Dendritic cell treated with granulocyte-macrophage colony-stimulating factor and Interleukin-4, amounts not matched to agents 40 ng/mL and 50 ng/mL, for 4 days (primary cell): ENCODE results near the gene FNDC8.
"Not testable (repeated sequence)": the region's sequence is repeated elsewhere in the genome, so short reads cannot be mapped to it uniquely, and the experiment has no call there.

Source experiments
- H3K27ac Mint-ChIP-seq: one replicate; pipeline ENCODE4 v1.8.0; 2022; ENCODE audit warnings: mild to moderate bottlenecking, mixed read lengths
- H3K27me3 Mint-ChIP-seq: one replicate; pipeline ENCODE4 v1.8.0; 2022; ENCODE audit warnings: mild to moderate bottlenecking, mixed read lengths
- H3K36me3 Mint-ChIP-seq: one replicate; pipeline ENCODE4 v1.8.0; 2022; ENCODE audit warnings: low read depth, mixed read lengths
- H3K4me1 Mint-ChIP-seq: one replicate; pipeline ENCODE4 v1.8.0; 2022; ENCODE audit warnings: low read depth, mixed read lengths
- H3K4me3 Mint-ChIP-seq: one replicate; pipeline ENCODE4 v1.8.0; 2022; ENCODE audit warnings: mild to moderate bottlenecking, moderate library complexity, mixed read lengths
- H3K9me3 Mint-ChIP-seq: one replicate; pipeline ENCODE4 v1.8.0; 2022; ENCODE audit warnings: mixed read lengths
- intact Hi-C: fragments of 100-400 bp; cut with micrococcal nuclease; formaldehyde crosslinking; loops from one replicate; pipeline ENCODE4 v1.15.0; 2022

The FNDC8 gene

DNA sequence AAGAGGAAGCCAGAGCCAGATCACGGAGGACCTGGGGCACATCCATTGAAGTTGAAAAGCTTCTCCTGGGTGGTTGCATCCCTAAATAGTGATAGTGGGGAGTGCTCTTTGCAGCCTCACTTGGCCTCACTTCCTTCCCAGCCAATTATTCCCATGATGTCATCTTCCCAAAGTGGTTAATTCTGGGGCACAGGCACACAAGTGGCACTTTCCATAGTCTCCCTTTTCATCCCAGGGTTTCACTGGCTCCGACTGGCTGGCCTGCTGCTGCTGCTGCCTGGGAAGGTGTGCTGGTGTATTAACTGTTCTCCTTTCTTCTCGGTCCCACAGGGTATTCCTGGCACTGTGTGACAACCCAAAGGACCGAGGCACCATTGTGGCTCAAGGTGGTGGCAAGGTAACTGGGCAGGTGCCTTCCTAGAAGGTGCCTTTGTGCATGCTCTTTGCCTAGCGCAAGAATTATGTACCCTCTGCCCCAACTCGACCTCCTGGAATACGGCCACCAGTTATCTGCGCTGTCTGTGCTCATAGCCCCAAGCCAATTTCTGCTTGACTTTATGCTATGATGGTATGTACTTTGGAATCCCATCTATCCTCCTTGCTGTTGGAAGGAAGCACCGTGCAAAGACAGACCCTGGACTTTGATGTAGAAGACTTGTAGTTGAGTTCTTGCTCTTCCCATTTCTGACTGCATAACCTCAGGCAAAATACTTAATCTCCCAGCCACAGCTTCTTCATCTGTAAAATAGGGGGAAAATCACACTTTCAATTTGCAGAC, 54.4 kb downstream of the FNDC8 start:
- Mint-ChIP-seq H3K4me3 (no peak overlapping the region), H3K27ac (no peak overlapping the region), H3K27me3 (peaks cover 15% of the 10 kb centered on the region), H3K4me1 (no peaks in the 10 kb centered on the region), H3K9me3 (no peaks in the 10 kb centered on the region), H3K36me3 (no peaks in the 10 kb centered on the region)
- intact Hi-C loops: no loop called here

DNA sequence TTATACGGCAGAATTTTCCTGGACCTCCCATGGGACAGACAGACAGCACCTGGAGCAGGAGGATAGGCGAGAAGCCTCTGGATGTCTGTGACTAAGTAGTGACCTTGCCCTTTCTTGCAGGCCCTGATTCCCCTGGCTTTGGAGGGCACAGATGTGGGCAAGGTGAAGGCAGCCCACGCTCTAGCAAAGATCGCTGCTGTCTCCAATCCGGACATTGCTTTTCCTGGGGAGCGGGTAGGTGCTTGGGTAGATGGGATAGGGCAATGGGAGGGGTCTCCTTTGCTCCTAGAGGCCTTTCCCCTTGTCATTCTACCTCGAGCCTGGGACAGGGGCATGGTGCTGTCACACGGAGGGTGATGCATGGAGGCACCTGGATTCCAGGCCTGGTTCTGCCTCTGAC, 55.5 kb downstream of the FNDC8 start:
- H3K4me3 Mint-ChIP-seq: no peak overlapping the region

DNA sequence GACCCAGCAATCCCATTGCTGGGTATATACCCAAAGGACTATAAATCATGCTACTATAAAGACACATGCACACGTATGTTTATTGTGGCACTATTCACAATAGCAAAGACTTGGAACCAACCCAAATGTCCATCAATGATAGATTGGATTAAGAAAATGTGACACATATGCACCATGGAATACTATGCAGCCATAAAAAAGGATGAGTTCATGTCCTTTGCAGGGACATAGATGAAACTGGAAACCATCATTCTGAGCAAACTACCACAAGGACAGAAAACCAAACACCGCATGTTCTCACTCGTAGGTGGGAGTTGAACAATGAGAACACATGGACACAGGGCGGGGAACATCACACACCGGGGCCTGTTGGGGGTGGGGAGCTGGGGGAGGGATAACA, 58.0 kb downstream of the FNDC8 start:
- H3K4me1 Mint-ChIP-seq, H3K27ac Mint-ChIP-seq: not testable (repeated sequence)

More for the DNA sequence above, 55.5 kb downstream of the FNDC8 start:
- Mint-ChIP-seq H3K27ac (no peak overlapping the region), H3K4me1 (no peaks in the 10 kb centered on the region), H3K27me3 (peaks cover 17% of the 10 kb centered on the region), H3K9me3 (no peaks in the 10 kb centered on the region), H3K36me3 (no peaks in the 10 kb centered on the region)
- intact Hi-C loops: no loop called here

More for the DNA sequence above, 58.0 kb downstream of the FNDC8 start:
- H3K27me3 Mint-ChIP-seq: peaks cover 32% of the 10 kb centered on the region
- H3K36me3 Mint-ChIP-seq, intact Hi-C loops, H3K9me3 Mint-ChIP-seq, H3K4me3 Mint-ChIP-seq: not testable (repeated sequence)
